GM19455 (cell line): ENCODE data around the gene CDKN2A.
"Not testable (repeated sequence)": the region's sequence is repeated elsewhere in the genome, so short reads cannot be mapped to it uniquely, and the experiment has no call there.

Experiments used
- ATAC-seq: cut with Tn5 transposase; IDR thresholded peaks from one replicate; pipeline ENCODE4 v1.9.1; 2021; ENCODE audit not compliant: unreplicated experiment

CDKN2A gene

DNA sequence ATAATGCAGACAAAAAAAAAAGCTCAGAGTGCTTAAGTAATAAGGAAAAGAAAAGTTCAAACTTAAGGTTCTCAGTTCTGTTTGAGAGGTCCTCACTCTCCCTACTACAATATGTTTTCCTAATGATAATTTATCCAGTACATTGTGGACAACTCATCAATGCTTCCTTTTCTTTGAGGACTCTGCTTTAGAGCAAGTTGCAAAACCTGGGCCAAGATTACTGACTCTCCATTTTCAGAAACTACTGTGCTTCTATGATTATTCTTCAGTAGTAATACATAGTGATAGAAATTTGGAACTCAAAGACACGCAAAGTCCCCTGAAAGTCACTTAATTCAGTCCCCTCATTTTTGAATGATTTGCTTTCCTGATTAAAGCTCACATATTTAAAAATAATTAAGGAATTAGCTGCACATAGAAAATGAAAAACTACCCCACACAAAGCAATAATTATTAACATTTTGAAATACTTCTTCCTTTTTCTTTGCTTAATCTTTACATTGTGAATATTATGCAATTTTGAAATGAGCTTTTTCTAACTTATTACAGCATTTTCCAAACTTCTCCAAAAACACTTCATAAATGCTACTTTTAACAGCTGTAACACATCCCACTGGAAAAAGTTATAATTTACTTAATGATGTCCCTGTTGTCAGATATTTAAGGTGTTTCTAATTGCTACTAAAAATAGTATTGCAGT lies 11.2 kb downstream of the CDKN2A start:
- ATAC-seq: no peak

DNA sequence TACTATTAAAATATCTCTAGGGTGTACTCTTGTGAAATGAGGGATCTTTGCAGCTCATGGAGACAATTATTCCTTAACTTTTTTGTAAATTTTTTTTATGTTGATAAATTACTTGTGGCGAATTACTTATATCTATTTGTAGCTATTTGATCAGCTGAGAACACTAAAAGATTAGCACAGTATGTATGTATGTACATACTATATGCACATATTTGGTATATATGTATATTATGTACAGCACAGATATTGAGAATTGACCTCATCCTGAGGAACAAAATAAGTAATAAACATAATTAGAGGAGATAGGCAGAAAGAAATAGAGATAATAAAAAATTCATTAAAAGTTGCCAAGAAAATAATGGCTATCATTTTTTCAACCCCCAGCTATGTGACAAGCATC lies 11.8 kb downstream of the CDKN2A start:
- ATAC-seq: no peak

DNA sequence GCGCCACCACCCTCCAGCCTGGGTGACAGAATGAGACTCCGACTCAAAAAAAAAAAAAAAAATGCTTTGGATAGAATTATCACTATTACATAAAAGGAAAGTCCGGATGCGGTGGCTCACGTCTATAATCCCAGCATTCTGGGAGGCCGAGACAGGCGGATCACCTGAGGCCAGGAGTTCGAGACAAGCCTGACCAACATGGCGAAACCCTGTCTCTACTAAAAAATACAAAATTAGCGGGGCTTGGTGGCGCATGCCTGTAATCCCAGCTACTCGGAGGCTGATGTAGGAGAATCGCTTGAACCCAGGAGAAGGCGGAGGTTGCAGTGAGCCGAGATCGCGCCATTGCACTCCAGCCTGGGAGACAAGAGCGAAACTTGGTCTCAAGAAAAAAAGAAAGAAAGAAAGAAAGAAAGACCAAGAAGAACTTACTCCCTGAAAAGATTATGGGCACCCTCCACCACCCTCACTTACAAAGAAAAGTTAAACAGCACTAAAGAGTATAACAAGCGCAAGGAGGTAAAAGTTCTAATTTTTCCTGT lies 17.8 kb downstream of the CDKN2A start:
- no peak for ATAC-seq

DNA sequence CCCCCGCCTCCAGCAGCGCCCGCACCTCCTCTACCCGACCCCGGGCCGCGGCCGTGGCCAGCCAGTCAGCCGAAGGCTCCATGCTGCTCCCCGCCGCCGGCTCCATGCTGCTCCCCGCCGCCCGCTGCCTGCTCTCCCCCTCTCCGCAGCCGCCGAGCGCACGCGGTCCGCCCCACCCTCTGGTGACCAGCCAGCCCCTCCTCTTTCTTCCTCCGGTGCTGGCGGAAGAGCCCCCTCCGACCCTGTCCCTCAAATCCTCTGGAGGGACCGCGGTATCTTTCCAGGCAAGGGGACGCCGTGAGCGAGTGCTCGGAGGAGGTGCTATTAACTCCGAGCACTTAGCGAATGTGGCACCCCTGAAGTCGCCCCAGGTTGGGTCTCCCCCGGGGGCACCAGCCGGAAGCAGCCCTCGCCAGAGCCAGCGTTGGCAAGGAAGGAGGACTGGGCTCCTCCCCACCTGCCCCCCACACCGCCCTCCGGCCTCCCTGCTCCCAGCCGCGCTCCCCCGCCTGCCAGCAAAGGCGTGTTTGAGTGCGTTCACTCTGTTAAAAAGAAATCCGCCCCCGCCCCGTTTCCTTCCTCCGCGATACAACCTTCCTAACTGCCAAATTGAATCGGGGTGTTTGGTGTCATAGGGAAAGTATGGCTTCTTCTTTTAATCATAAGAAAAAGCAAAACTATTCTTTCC lies 19.3 kb downstream of the CDKN2A start:
- ATAC-seq: peak; percentile 74

DNA sequence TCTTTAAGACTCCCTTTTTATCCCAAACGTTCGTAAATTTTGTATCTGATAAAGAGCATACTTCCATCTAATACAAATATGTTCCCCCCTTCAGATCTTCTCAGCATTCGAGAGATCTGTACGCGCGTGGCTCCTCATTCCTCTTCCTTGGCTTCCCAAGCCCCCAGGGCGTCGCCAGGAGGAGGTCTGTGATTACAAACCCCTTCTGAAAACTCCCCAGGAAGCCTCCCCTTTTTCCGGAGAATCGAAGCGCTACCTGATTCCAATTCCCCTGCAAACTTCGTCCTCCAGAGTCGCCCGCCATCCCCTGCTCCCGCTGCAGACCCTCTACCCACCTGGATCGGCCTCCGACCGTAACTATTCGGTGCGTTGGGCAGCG lies 19.9 kb downstream of the CDKN2A start:
- no peak for ATAC-seq

DNA sequence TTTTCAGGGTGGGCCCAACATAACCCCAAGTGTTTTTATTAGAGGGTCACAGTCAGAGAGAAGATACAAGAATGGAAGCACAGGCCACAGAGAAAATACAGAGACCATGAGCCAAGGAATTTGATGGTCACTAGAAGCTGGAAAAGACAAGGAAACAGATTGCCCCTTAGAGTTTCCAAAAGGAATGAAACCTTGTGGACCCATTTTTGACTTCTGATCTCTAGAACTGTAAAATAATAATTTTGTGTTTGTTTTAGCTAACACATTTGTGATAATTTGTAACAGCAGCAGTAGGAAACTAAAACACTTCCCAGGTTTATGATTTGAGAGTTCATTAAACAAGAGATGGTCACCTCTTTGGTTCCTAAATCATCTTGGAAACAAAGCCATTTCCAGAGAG lies 21.8 kb downstream of the CDKN2A start:
- no peak for ATAC-seq

DNA sequence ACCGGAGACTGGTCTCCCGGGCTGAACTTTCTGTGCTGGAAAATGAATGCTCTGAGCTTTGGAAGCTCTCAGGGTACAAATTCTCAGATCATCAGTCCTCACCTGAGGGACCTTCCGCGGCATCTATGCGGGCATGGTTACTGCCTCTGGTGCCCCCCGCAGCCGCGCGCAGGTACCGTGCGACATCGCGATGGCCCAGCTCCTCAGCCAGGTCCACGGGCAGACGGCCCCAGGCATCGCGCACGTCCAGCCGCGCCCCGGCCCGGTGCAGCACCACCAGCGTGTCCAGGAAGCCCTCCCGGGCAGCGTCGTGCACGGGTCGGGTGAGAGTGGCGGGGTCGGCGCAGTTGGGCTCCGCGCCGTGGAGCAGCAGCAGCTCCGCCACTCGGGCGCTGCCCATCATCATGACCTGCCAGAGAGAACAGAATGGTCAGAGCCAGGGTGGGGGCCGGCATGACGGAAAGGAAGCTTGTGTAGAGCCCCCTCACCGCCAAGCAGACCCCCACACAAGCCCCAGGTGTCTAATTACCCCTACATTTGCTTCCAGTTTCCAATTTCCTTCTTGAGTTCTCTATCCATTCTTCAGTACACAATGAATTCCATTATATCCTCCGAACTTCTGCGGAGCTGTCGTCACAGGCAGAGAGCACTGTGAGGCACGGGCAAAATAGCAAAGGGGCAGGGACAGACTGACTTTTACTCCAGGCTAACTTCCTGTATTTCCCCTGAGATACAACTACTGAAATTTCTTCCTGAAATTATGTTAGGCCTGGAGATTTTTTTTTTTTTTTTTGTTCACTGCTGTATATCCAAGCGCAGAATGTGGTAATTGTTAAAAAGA lies 23.2 kb downstream of the CDKN2A start:
- no peak for ATAC-seq

DNA sequence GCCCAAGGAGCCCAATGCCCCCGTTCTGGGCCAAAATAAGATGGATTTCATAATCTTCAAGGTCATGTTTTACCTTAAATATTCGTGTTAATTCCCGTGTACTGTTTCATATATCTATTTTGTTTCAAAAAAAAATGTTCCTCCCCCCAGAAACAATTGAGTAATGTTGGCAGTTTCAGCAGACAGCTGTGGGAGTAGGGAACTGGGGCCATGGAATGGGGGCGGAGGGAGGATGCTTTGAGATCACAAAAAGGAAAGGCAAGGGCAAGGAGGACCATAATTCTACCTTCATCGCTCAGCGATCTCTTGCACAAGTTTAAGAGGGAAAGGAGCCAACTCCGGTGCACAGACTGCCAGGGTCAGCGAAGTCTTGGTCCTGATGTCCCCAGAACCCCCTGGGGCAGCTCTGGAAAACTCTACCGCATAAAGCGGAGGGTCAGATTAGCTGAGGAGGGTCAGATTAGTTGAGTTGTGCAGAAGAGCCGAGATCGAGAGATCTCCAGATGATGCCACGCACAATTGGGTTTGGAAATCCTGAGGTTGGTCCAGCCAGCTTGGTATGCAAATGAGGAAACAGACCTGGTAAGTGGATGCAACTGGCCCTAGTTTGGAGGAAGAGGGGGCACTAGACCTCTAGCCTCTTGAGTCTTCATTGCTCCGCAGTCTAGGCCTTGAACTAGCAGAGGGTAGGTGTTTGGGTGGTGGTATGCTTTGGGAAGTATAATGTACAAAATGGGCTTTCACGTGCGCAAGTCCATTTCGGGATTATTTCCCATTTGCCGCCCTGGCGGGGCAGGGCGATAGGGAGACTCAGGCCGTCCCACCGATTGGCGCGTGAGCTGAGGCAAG lies 24.0 kb downstream of the CDKN2A start:
- ATAC-seq: no peak

DNA sequence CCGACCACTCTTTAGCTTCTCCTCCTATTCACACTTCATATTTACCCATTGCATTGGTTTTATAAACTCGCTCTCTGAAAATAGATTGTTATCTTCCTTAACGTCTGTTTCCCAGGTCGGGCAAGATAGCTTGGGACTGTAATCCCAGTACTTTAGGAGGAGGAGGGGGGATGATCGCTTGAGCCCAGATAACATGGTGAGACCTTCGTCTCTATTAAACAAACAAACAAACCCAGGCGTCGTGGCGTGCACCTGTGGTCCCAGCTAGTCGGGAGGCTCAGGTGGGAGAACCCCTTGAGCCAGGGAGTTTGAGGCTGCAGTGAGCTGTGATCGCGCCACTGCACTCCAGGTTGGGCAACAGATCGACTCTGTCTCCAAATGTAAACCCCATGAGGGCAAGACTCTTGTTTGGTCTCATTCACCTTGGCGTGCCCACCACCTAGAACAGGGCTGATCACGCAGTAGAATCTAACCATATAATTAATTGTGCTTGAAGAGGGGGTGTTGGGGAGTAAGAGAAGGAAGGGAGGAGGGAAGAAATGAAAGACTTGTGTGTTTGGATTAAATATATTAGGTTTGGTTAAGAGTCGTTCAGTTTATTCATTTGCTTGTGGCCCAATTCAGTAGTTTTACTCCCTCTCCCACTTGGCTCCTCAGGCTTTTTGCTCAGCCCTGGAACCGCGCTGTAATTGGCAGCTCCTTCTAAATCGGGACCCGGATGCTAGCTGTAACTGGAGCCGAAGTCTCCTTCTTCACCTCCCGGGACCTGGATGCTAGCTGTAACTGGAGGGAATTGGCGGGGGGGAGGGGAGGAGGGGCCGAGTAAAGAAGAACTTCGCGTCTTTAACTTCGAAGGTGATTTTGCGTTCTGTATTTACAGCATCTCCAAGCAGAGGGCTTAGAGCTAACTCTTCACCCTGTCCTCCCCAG lies 24.9 kb downstream of the CDKN2A start:
- no peak for ATAC-seq

DNA sequence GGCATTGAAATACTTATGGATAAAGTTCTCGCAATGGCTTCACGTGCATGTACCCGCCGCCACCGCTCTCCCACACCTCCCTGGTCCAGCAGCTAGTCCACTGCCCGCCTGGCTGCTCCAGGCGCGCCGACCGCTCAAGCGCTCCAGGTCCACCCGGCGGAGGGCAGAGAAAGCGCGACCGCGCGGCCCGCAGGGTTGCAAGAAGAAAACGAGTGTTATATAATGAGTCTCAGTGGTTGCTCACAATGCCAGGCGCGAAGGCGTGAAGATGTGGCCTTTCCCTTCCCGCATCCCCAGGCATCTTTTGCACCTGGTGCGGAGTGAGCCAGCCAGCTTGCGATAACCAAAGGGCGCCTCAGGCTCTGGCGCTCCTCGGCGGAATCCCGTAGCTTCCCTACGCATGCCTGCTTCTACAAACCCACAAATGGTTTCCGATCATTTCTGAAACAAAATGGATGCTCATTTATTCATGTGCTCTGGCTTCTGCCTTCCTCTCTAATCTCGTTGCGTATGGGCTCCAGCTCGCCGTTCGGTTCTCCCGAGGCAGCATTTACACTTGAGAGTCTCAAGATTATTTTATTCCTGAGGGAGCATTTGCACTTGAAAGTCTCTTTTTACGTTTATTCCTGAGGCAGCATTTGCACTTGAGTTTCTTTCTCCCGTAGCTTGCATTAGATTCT lies 25.7 kb downstream of the CDKN2A start:
- ATAC-seq: no peak

DNA sequence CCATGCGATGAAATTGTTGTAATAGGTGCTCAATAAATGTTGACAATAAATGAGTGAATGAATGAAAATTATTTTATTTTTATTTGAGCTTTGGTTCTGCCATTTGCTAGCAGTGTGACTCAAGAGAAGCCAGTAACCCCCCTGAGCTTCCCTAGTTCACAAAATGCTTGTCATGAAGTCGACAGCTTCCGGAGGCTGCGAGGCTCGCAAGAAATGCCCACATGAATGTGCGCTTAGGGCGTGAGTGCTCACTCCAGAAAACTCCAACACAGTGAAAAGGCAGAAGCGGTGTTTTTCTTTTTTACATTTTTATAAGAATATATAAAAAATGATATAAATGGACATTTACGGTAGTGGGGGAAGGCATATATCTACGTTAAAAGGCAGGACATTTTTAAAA lies 26.5 kb downstream of the CDKN2A start:
- ATAC-seq: no peak

DNA sequence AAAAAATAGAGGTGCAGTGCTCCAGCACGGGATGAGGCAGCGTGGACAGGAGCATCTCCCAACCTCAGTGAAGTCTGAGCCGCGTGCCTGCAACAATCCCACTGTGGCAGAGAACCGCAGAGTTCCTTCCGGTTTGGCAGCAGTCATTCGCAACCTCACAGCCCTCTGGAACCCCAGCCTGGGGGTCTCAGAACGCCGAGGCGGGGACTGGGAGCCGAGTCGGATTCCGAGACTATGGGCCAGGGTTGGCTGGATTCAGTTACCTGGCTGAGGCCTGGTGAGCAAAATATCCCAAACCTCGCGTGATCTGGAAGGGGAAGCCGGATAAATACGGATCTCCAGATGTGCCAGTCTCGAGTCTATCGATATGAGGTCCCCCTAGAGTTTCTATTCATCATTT lies 27.0 kb downstream of the CDKN2A start:
- ATAC-seq: no peak

DNA sequence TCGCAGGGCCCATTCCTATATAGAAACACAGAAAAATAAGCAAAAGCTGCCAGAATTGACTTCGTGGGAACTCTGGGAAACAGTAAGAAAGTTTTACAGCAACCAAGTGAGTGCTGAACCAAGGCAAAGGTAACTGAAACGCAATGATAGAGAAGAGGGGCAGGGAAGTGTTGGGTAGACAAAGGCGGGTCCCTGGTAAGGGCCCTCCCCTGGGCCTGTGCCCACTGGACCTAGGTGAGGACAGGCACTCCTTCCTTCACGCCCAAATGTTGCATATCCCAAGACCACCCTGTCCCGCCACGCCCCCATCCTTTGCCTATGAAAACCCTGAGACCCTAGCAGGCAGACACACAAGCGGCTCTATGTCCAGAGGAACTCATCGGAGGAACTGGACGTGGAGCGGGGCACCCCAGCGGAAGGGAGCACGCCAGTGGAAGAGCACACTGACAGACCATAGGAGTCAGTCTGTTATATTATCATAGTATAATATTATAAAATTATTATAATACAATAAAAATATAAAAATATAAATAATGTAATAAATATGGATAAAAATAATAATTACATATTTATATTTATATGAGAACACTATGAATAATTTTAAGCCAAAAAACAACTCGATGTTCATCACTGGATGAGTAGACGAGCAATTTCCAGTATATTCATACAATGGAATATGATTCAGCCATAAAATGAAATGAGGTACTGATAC lies 27.9 kb downstream of the CDKN2A start:
- ATAC-seq: no peak

DNA sequence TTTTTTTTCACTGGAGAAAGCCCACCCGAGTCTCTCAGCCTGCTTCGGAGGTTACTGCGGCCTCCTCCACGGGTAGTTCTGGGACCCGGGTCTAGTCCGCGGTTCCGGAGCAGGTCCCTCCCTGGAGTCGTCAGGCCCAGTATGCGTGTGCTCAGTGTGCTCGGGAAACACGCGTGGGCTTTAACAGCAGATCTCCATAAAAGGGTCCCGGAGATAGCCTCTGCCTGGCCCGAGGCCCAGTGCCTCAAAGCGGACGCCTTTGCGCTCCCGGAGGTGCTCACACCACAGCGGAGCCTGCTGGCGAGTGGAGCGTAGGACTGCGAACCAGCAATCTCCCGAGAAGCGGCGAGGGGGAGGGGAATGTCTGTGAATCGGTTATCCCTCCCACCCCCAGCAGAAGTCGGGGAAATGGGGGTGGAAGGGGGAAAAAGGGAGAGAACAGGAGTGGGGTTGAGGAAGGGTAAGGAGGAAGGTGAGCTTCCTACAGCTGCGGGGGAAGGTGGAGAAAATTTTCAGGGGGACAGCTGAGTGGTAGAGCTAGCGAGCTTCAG lies 28.7 kb downstream of the CDKN2A start:
- ATAC-seq: peak; percentile 76

DNA sequence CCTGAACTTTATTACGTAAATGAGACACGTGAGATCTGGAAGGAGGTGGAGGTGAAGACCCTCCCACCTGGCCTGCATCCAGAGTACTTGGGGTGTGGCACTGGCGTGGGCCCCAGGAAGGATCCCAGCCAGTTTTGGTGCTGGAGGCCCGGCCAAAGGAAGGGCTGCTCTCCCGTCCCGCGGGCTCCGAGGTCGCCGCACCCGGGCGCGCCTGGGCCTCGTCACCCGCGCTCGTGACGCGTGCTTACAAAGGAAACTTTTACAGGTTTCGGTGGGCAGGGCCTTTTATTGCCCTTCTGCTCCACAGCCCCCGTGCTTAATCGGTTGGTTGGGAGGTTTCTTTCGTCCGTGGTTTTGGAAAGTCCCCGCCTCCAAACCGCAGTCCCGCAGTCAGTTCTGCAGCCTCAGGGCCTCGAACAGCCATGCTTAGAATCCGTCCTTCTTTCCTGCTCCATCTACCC lies 29.2 kb downstream of the CDKN2A start:
- peak; percentile 64 for ATAC-seq

DNA sequence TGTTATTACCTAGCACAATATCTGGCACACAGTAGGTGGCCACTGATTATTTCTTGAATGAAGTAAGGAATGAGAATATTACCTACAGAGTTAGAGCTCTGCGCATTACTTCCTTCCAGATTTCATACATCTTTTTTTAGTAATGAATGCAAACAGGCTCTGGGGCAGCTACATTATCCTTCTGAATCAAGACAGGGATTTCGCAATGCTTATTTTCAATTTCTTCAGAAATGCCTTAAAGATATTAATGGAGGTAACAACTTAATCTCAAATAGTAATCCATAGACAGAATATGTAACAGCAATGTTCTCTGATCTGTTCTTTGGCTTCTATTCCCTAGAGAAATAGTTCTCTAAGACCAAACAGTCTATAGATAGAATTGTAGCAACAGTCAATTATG lies 32.6 kb downstream of the CDKN2A start:
- ATAC-seq: no peak

DNA sequence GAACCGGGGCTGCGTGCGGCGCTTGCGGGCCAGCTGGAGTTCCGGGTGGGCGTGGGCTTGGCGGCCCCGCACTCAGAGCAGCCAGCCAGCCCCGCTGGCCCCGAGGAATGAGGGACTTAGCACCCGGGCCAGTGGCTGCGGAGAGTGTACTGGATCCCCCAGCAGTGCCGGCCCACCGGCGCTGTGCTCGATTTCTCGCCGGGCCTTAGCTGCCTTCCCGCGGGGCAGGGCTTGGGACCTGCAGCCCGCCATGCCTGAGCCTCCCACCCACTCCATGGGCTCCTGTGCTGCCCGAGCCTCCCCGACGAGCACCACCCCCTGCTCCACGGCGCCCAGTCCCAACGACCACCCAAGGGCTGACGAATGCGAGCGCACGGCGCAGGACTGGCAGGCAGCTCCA lies 34.9 kb downstream of the CDKN2A start:
- not testable (repeated sequence) for ATAC-seq

DNA sequence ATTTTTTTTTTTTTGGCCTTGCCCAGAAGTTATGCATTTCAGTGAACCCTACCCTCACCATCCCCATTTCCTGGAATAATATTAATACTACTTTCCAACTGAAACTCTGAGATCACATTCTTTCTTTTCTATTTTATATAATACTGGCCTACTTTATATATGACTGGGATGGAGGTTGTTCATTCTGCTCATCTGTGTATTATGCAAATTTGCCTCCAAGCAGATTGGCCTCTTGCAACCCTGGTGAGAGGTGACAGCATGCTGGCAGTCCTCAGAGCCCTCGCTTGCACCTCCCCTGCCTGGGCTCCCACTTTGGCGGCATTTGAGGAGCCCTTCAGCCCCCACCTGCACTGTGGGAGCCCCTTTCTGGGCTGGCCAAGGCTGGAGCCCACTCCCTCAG lies 35.4 kb downstream of the CDKN2A start:
- no peak for ATAC-seq
